Psoas muscle (tissue), 8 donors: ENCODE results near the gene ZNF219. TPM values are rescaled to one million over a fixed set of nuclear protein-coding genes. Genes with fewer than 3 reads are reported as not detected.
"Not testable (repeated sequence)": the region's sequence is repeated elsewhere in the genome, so short reads cannot be mapped to it uniquely, and the experiment has no call there.

Experiments
- ATAC-seq, 4 donors: fragments of 200-7000 bp; cut with Tn5 transposase; one replicate each; pipeline ENCODE4 v1.9.1; 2020; ENCODE audit warnings: moderate library complexity in 3 of 4, mild to moderate bottlenecking in 2 of 4
- DNase-seq, 2 donors: peaks; one replicate each; pipeline ENCODE4 v3.0.0-alpha.2; 2020
- H3K27ac ChIP-seq: fragments of 200-600 bp; one replicate; pipeline ENCODE4 v1.8.0; 2022
- H3K27me3 ChIP-seq, 3 donors: fragments of 200-600 bp in 1 of 3; one replicate each; pipeline versions ENCODE4 v1.6.1 to v1.8.0; 2013 to 2022; ENCODE audit warnings: low read length in 2 of 3, mild to moderate bottlenecking in 2 of 3, moderate library complexity in 1 of 3; ENCODE audit not compliant: insufficient read depth in 3 of 3
- H3K36me3 ChIP-seq, 2 donors: fragments of 200-600 bp in 1 of 2; one replicate each; pipeline versions ENCODE4 v1.6.1 to v1.8.0; 2013 to 2022; ENCODE audit warnings: low read depth in 1 of 2, mild to moderate bottlenecking in 1 of 2, moderate library complexity in 1 of 2; ENCODE audit not compliant: insufficient read depth in 1 of 2
- H3K4me1 ChIP-seq: fragments of 200-600 bp; one replicate; pipeline ENCODE4 v1.8.0; 2022
- H3K4me3 ChIP-seq: fragments of 200-600 bp; one replicate; pipeline ENCODE4 v1.8.0; 2022; ENCODE audit warnings: mild to moderate bottlenecking
- H3K9me3 ChIP-seq: fragments of 200-600 bp; one replicate; pipeline ENCODE4 v1.8.0; 2022
- WGBS, 3 donors: extraction: QIAGEN DNeasy Blood & Tissue Kit; methylation state at CpG; one replicate each; pipeline versions ENCODE4 v1.1.6 to v1.1.7; 2013; 5-methylcytosine and 5-hydroxymethylcytosine counted together
- intact Hi-C, 2 donors: fragments of 100-400 bp; cut with DNase I; formaldehyde crosslinking; loops; one replicate each; pipeline versions ENCODE4 v1.11.0 to v1.14.2; 2022
- polyA plus RNA-seq, 3 donors: library from polyadenylated mRNA; stranded (reverse); fragments of 200-250 nt; gene quantifications; one replicate each; pipeline ENCODE4 v1.2.3, GENCODE V29; 2013
- total RNA-seq, 4 donors: library from RNA; stranded (reverse); fragmentation: NEBNext Ultra II Directional in 2 of 4; extraction: Animal tissue kit (Norgen Biotek cat#: 25700) in 2 of 4; gene quantifications; one replicate each; pipeline versions ENCODE4 v1.2.1 to v1.2.4, GENCODE V29; 2021 to 2023
- TF ChIP-seq, protein P1 (sequence below): fragments of 200-600 bp; IDR thresholded peaks from one replicate; pipeline ENCODE4 v1.8.0; 2022; ENCODE audit warnings: antibody characterized with exemption
- donor health status: healthy with polysubstance abuse.
- donor health status: DM: no; HTN: no; CAD: no; lungs with moderate emphysema.
- donor health status: Bipolar disorder and iron deficiency.
- donor health status: healthy.
- donor health status: DM: yes; HTN: yes; CAD: no.
- donor health status: DM: no; HTN: no; CAD: no.
- donor health status: DM: no; HTN: no; CAD: no.
- donor health status: DM: yes; HTN: yes; CAD: no.

Gene ZNF219
- total and polyA plus RNA-seq, 7 donors: 13.9 to 38.1 (median 28.5) TPM

DNA sequence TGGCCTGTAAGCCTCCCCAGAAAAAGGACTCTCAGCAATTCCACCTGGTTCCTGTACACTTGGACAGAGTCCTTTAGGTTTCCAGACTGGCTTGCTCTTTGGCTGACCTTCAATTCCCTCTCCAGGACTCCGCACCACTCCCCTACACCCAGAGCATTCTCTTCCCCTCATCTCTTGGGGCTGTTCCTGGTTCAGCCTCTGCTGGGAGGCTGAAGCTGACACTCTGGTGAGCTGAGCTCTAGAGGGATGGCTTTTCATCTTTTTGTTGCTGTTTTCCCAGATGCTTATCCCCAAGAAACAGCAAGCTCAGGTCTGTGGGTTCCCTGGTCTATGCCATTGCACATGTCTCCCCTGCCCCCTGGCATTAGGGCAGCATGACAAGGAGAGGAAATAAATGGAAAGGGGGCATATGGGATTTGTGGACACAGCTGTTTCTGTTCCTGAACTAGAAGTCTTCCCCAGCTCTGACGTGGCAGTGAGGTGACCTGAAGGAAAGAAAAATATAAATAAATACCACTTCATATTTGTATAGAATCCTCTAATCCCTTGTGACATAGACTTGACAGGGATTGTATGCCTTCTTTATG is 55.0 kb downstream of the ZNF219 start:
- peaks cover 73% of the 10 kb centered on the region for H3K4me1 ChIP-seq
- TF ChIP-seq, protein P1, sequence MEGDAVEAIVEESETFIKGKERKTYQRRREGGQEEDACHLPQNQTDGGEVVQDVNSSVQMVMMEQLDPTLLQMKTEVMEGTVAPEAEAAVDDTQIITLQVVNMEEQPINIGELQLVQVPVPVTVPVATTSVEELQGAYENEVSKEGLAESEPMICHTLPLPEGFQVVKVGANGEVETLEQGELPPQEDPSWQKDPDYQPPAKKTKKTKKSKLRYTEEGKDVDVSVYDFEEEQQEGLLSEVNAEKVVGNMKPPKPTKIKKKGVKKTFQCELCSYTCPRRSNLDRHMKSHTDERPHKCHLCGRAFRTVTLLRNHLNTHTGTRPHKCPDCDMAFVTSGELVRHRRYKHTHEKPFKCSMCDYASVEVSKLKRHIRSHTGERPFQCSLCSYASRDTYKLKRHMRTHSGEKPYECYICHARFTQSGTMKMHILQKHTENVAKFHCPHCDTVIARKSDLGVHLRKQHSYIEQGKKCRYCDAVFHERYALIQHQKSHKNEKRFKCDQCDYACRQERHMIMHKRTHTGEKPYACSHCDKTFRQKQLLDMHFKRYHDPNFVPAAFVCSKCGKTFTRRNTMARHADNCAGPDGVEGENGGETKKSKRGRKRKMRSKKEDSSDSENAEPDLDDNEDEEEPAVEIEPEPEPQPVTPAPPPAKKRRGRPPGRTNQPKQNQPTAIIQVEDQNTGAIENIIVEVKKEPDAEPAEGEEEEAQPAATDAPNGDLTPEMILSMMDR: no peak
- H3K36me3 ChIP-seq: no peaks in the 10 kb centered on the region
- H3K27me3 ChIP-seq: no peaks in the 10 kb centered on the region
- no peak overlapping the region for H3K4me3 ChIP-seq
- DNase-seq: no peak
- H3K9me3 ChIP-seq: no peaks in the 10 kb centered on the region
- H3K27ac ChIP-seq: peak overlapping the region; percentile 73
- ATAC-seq: no peak
- intact Hi-C loops: loop anchor here (5.0 kb wide), 2 partner anchors 186 to 346 kb away; no protein-coding TSS in a partner anchor
- WGBS, 3 donors: 9 to 23% (median 12%) methylated on average over 2 of the region's 2 CpGs

- intact Hi-C loops: loop anchor here (5.0 kb wide), 2 partner anchors 186 to 346 kb away; no protein-coding TSS in a partner anchor
- TF ChIP-seq, protein P1: no peak
- ATAC-seq (no peak), DNase-seq (peak in 1 of 2 donors; percentile 52)
- Histone ChIP-seq H3K27ac (peak overlapping the region; percentile 73), H3K4me3 (no peak overlapping the region), H3K27me3 (no peaks in the 10 kb centered on the region), H3K9me3 (no peaks in the 10 kb centered on the region), H3K36me3 (no peaks in the 10 kb centered on the region), H3K4me1 (peaks cover 73% of the 10 kb centered on the region)
- WGBS, 3 donors: 27 to 34% (median 27%) methylated on average over 8 of the region's 8 CpGs
Observed at GRCh38 chr14:21042918-21043317, 55.5 kb downstream of the ZNF219 start.

DNA sequence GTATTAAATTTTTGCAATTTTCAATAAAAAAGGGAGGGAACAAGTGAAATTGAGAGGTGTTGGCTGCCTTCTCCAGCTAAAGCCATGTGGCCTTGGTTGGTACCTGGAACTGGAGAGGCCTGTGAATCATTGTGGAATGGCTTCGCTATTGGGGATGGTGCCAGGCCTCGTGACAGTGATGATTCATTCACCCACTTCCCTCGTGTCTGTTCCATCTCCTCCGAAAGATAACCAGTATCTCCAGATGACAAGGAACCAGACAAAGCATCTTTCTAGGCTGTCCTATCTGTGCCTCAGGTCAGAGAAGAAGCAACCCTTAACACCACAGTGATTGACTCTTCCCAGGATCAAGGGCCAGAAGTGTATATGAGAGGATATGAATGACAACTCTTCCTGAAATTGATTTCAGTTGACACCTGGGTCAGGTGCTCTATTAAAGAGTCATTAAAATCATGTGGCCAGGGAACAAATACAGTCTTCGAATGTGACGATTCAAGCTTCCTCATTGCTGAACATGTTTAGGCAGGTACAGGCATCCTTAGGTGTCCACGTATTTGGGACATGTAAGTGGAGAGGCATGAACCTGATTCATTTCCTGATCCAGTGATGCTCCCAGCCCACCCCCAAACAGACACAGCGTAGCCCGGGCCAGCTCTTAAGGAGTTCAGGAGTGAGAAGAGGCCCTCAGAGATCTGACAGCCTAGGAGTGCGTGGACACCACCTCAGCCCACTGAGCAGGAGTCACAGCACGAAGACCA is 56.6 kb downstream of the ZNF219 start, which contains the start of gene RNASE7:
Gene RNASE7, plus strand, starts transcription at position 687 of the 758 bp plus-strand sequence. CDS start 631 bp downstream, outside the sequence.
- no peaks in the 10 kb centered on the region for H3K27me3 ChIP-seq
- H3K36me3 ChIP-seq: no peaks in the 10 kb centered on the region
- peak; percentile 59 to 83 for DNase-seq
- intact Hi-C loops: loop anchor here (5.0 kb wide), 2 partner anchors 185 to 345 kb away; no protein-coding TSS in a partner anchor
- 68 to 73% (median 69%) methylated on average over 11 of the region's 11 CpGs for WGBS, 3 donors
- H3K4me1 ChIP-seq: peaks cover 75% of the 10 kb centered on the region
- TF ChIP-seq, protein P1: no peak
- peak within 1 kb of the TSS; percentile 73 for H3K27ac ChIP-seq
- H3K4me3 ChIP-seq: no peak within 1 kb of the TSS
- ATAC-seq: peak; percentile 39 to 57 (median 50)
- no peaks in the 10 kb centered on the region for H3K9me3 ChIP-seq

DNA sequence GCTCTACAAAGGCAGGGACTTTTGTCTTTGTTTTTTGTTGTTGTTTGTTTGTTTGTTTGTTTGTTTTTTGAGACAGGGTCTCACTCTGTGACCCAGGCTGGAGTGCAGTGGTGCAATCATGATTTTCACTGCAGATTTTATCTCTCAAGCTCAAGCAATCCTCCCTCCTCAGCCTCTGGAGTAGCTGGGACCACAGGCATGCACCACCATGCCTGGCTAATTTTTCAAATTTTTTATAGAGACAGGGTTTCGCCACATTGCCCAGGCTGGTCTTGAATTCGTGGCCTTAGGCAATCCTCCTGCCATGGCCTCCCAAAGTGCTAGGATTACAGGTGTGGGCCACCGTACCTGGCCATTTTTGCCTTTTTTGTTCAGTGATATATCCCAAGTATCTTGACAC is 57.5 kb downstream of the ZNF219 start:
- H3K9me3 ChIP-seq, ATAC-seq, H3K36me3 ChIP-seq, H3K4me3 ChIP-seq, DNase-seq, H3K27me3 ChIP-seq: not testable (repeated sequence)
- intact Hi-C loops: loop anchor here (1.0 to 5.0 kb wide), 3 partner anchors 27 to 344 kb away; no protein-coding TSS in a partner anchor
- 85 to 90% (median 90%) methylated on average over 3 of the region's 3 CpGs for WGBS, 3 donors
- Histone ChIP-seq H3K27ac (peak overlapping the region; percentile 32), H3K4me1 (peaks cover 73% of the 10 kb centered on the region)

DNA sequence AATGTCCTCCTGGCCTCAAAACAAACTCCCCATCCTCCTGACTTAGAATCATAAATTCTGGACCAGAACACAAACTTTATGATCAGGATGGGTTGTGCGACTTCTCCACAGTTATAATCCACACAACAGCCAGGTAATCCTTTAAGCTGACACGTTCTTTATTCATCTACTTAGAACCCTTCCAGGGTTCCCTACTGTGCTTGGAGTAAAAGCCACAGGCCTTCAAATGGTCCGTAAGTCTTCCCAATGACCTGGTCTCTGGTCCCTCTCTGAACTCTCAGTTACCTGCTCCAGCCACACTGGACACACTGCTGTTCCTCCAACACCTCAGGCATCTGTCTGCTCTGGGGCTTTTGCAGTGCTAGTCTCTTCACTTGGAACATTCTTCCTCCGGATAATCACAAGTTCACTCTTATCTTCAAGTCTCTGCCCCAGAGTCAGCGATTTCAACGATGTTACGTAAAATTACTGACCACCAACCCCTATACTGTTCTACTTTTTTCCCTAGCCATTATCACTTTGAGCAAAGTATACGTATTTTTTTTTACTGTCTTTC is 58.0 kb downstream of the ZNF219 start:
- TF ChIP-seq, protein P1: no peak
- no peaks in the 10 kb centered on the region for H3K9me3 ChIP-seq
- DNase-seq (no peak), ATAC-seq (no peak)
- H3K27ac ChIP-seq: no peak overlapping the region
- intact Hi-C loops: loop anchor here (1.0 to 5.0 kb wide), 3 partner anchors 26 to 343 kb away; no protein-coding TSS in a partner anchor
- peaks cover 73% of the 10 kb centered on the region for H3K4me1 ChIP-seq
- no peak overlapping the region for H3K4me3 ChIP-seq
- no peaks in the 10 kb centered on the region for H3K36me3 ChIP-seq
- no peaks in the 10 kb centered on the region for H3K27me3 ChIP-seq
- 73 to 84% (median 76%) methylated on average over 8 of the region's 8 CpGs for WGBS, 3 donors
